Stimulated activated memory B cell treated with anti-CD40 and anti-IgM and Interleukin-4, amounts not matched to agents 10 μg/mL and 1 μg/mL and 100 μg/mL, for 72 hours (primary cell): ENCODE measurements around the gene TRAF4.
"Not testable (repeated sequence)": the region's sequence is repeated elsewhere in the genome, so short reads cannot be mapped to it uniquely, and the experiment has no call there.

Source experiments
- ATAC-seq: fragments of 150-1000 bp; cut with Tn5 transposase; 2 replicates; pipeline ENCODE4 v1.10.0; 2021
- H3K27ac Mint-ChIP-seq: one replicate; pipeline ENCODE4 v1.8.0; 2022; ENCODE audit warnings: mild to moderate bottlenecking, mixed read lengths
- H3K27me3 Mint-ChIP-seq: one replicate; pipeline ENCODE4 v1.8.0; 2022; ENCODE audit warnings: mixed read lengths
- H3K36me3 Mint-ChIP-seq: one replicate; pipeline ENCODE4 v1.8.0; 2022; ENCODE audit warnings: mixed read lengths
- H3K4me1 Mint-ChIP-seq: one replicate; pipeline ENCODE4 v1.8.0; 2022; ENCODE audit warnings: mixed read lengths
- H3K4me3 Mint-ChIP-seq: one replicate; pipeline ENCODE4 v1.8.0; 2022; ENCODE audit warnings: mild to moderate bottlenecking, moderate library complexity, mixed read lengths
- H3K9me3 Mint-ChIP-seq: one replicate; pipeline ENCODE4 v1.8.0; 2022; ENCODE audit warnings: mixed read lengths

TRAF4 gene

DNA sequence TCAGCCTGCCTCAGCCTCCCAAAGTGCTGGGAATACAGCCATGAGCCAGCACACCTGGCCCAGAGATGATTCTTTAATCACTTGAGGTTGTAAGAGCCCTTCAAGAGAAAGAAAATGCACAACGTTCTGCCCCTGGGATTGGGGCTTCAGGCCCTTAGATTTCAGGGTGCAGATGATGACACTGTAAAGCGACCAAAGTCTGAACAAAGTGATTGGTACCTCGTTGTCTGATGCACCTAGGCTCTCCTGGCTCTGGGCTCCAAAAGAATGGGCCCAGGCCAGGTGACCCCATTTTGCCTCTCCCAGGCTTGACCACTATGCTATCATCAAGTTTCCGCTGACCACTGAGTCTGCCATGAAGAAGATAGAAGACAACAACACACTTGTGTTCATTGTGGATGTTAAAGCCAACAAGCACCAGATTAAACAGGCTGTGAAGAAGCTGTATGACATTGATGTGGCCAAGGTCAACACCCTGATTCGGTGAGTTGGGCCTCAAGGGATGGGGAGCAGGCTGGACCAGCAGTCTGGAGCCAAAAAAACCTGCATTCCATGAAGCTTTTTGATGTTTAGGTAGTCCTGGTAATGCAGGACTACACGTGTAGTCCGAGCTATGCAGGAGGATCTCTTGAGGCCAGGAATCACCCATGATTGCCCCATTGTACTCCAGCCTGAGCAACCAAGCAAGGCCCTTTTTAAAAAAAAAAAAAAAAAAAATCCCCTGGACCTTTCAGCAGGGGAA is 21.2 kb upstream of the TRAF4 start:
- no peaks in the 10 kb centered on the region for H3K27me3 Mint-ChIP-seq
- H3K4me3 Mint-ChIP-seq, result peak overlapping the region; percentile 98
- no peaks in the 10 kb centered on the region for H3K9me3 Mint-ChIP-seq
- peaks cover 63% of the 10 kb centered on the region for H3K4me1 Mint-ChIP-seq
- H3K27ac Mint-ChIP-seq, result peak overlapping the region; percentile 97
- H3K36me3 Mint-ChIP-seq, result peaks cover 54% of the 10 kb centered on the region
- ATAC-seq, result no peak

DNA sequence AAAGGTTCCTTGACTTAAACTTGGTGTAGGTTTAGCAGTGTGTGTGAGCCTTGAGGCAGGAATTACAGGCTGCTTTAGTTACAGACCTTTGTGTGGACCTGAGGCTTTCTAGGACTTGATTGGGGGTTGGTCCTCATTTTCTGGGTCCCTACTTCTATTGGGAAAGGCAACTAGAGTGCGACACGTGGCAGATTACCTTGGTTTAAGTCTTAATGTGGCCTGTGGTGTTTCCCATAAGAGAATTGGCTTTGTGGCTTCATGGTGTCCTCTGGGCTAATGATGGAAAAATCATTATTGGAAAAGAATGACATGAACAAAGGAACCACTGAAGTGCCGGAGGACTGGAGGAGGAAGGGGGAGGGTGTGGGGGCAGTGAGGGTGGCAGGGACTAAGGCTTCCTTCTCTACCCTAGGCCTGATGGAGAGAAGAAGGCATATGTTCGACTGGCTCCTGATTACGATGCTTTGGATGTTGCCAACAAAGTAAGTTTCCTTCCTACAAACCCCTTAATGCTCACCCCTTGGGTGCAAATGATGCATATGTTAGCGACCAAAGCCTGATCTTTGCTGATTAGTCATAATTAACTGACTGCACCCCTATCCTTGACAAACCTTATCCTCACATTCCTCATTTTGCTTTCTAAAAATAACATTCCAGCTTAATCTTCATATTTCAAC is 20.5 kb upstream of the TRAF4 start:
- Mint-ChIP-seq H3K4me3 (peak overlapping the region; percentile 93), H3K36me3 (peaks cover 54% of the 10 kb centered on the region), H3K9me3 (no peaks in the 10 kb centered on the region), H3K27me3 (no peaks in the 10 kb centered on the region), H3K4me1 (peaks cover 62% of the 10 kb centered on the region), H3K27ac (peak overlapping the region; percentile 89)
- no peak for ATAC-seq

DNA sequence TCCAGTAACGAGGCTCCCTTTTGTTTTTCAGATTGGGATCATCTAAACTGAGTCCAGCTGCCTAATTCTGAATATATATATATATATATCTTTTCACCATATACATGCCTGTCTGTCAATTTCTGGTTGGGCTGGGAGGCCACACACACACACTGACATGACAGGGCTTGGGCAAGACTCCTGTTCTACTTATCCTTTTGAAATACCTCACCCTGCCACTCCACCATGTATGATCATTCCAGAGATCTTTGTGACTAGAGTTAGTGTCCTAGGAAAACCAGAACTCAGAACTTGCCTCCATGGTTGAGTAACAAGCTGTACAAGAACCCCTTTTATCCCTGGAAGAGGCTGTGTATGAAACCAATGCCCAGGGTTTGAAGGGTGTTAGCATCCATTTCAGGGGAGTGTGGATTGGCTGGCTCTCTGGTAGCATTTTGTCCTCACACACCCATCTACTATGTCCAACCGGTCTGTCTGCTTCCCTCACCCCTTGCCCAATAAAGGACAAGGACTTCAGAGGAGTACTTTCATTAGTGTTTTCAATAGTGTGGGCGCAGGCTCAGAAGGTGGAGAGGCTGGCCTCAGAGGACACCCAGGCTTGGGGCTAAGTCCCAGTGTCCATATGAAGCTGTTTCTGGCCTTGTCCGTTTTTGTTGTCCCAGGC is 19.8 kb upstream of the TRAF4 start:
- Mint-ChIP-seq H3K36me3 (peaks cover 54% of the 10 kb centered on the region), H3K27ac (peak overlapping the region; percentile 89), H3K4me1 (peaks cover 59% of the 10 kb centered on the region), H3K4me3 (peak overlapping the region; percentile 93)
- ATAC-seq, H3K9me3 Mint-ChIP-seq, H3K27me3 Mint-ChIP-seq: not testable (repeated sequence)

DNA sequence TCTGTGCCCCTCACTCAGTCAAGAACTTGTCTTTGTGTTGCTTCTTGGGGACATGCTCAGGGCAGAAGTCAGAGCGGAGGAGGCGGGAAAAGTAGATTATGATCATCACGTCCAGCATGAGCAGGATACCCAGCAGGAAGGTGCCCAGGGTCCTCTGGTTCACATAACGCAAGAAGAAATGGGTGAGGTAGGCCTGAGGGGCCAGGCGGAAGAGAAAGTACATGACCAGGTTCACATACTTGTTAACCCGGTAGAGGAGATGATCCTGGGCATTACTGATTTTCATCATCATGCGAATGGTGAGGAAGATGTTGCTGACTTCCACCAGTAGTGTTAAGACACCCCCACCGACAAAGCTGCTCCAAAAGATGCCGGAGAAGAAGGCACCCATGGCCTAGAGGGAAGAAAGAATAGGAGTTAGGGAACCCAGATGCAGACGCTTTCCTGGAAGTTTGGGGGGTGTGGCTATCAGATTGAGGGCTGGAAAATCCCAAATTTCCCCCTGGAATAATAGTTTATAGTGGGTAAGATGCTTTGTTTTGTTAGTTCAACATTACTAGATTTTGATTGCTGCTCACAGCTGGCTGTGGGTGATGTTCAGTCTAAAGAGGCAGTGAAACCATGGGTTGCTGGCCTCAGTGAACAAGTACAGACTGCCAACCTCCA is 19.2 kb upstream of the TRAF4 start:
- Mint-ChIP-seq H3K27me3 (no peaks in the 10 kb centered on the region), H3K9me3 (no peaks in the 10 kb centered on the region), H3K4me1 (peaks cover 60% of the 10 kb centered on the region), H3K36me3 (peaks cover 54% of the 10 kb centered on the region), H3K4me3 (peak overlapping the region; percentile 93), H3K27ac (peak overlapping the region; percentile 89)
- ATAC-seq, result no peak

GRCh38 chr17:28725166-28725659 is 18.6 kb upstream of the TRAF4 start:
- peak overlapping the region; percentile 89 for H3K27ac Mint-ChIP-seq
- peaks cover 59% of the 10 kb centered on the region for H3K4me1 Mint-ChIP-seq
- H3K27me3 Mint-ChIP-seq, result no peaks in the 10 kb centered on the region
- peaks cover 49% of the 10 kb centered on the region for H3K36me3 Mint-ChIP-seq
- H3K9me3 Mint-ChIP-seq, result no peaks in the 10 kb centered on the region
- H3K4me3 Mint-ChIP-seq, result peak overlapping the region; percentile 93
- ATAC-seq, result no peak

GRCh38 chr17:28725660-28726225 is 18.1 kb upstream of the TRAF4 start:
- peak; percentile 0 for ATAC-seq
- peaks cover 44% of the 10 kb centered on the region for H3K36me3 Mint-ChIP-seq
- H3K27ac Mint-ChIP-seq, result peak overlapping the region; percentile 89
- peaks cover 55% of the 10 kb centered on the region for H3K4me1 Mint-ChIP-seq
- no peaks in the 10 kb centered on the region for H3K27me3 Mint-ChIP-seq
- peak overlapping the region; percentile 93 for H3K4me3 Mint-ChIP-seq
- no peaks in the 10 kb centered on the region for H3K9me3 Mint-ChIP-seq

DNA sequence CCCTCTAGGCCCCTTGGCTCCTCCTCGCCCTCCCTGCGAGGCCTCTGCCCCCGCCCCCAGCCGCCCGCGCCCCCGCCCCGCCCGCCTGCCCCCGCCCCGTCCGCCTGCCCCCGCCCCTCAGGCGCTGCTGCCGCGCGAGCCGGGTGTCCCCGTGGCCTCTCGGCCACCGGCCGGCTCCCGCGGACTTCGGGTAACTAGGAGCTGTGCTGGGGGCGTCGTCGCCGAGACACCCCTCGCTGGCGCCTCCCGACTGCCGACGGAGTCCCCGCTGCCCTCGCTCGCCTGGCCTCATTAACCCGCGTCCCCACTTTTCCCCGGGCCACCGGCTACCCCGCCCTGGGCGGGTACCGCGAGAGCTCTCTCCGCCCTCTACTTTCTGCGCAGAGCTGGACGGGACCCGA is 17.6 kb upstream of the TRAF4 start, which contains the start of gene TLCD1:
TLCD1 (minus strand) TSS at position 8 of the 401 bp plus-strand sequence. CDS start 136 bp downstream, outside the sequence.
- peaks cover 54% of the 10 kb centered on the region for H3K4me1 Mint-ChIP-seq
- H3K4me3 Mint-ChIP-seq, result peak within 1 kb of the TSS; percentile 93
- H3K9me3 Mint-ChIP-seq, result no peaks in the 10 kb centered on the region
- no peaks in the 10 kb centered on the region for H3K27me3 Mint-ChIP-seq
- H3K36me3 Mint-ChIP-seq, result peaks cover 40% of the 10 kb centered on the region
- peak; percentile 59 for ATAC-seq
- H3K27ac Mint-ChIP-seq, result peak within 1 kb of the TSS; percentile 89

- peaks cover 33% of the 10 kb centered on the region for H3K36me3 Mint-ChIP-seq
- peak overlapping the region; percentile 89 for H3K27ac Mint-ChIP-seq
- no peaks in the 10 kb centered on the region for H3K27me3 Mint-ChIP-seq
- no peaks in the 10 kb centered on the region for H3K9me3 Mint-ChIP-seq
- peaks cover 54% of the 10 kb centered on the region for H3K4me1 Mint-ChIP-seq
- ATAC-seq, result peak; percentile 59
- peak overlapping the region; percentile 89 for H3K4me3 Mint-ChIP-seq
These were observed 17.0 kb upstream of the TRAF4 start for GRCh38 chr17:28726627-28727491.

DNA sequence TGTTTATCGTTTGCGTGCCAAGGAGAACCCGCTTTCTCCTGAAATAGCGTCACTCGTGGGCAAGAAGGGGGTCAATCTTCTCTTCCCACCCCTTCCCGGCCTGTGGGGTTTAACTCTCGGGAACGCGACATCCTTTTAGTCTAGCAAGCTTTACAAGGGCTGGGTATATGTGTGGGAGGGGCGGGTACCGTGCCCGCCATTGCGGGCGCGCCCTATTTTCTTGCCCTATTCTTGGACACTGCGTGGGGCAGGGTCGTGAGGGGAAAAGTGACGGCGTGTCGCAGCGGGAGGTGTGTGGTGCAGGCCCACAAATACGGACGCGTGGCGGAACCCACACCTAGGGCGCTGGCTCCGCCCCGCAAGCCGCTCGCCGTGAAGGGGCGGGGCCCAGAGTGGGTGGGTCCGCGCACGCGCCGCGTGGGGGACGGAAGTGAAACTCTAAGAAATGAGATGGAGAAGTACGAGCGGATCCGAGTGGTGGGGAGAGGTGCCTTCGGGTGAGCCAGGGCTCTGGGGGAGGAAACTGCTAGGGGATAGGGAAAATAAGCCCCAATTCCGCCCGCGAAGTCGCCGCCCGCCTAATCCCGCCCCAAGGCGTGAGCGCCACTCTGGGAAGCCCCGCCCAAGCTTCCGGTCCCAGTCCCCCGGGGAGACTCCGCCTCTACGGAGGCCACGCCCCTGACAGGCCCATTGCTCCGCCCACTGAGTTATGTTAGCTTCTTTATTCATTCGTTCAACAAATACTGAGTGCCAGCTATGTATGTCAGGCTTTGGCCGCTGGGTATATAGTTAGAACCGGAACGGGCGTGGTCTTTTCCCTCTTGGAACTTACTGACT is 15.2 kb upstream of the TRAF4 start, which contains the start of gene NEK8:
NEK8 (plus strand) TSS at position 425 of the 837 bp plus-strand sequence; CDS start at position 451, 26 bp downstream.
- peaks cover 21% of the 10 kb centered on the region for H3K36me3 Mint-ChIP-seq
- peak within 1 kb of the TSS; percentile 89 for H3K27ac Mint-ChIP-seq
- H3K4me3 Mint-ChIP-seq, result peak within 1 kb of the TSS; percentile 89
- ATAC-seq, result peak; percentile 73
- peaks cover 2% of the 10 kb centered on the region for H3K9me3 Mint-ChIP-seq
- H3K4me1 Mint-ChIP-seq, result peaks cover 51% of the 10 kb centered on the region
- H3K27me3 Mint-ChIP-seq, result no peaks in the 10 kb centered on the region

GRCh38 chr17:28729950-28730330 is 13.9 kb upstream of the TRAF4 start:
- Mint-ChIP-seq H3K4me3 (no peak overlapping the region), H3K27ac (peak overlapping the region; percentile 89), H3K36me3 (peaks cover 21% of the 10 kb centered on the region), H3K4me1 (peaks cover 51% of the 10 kb centered on the region), H3K9me3 (peaks cover 2% of the 10 kb centered on the region), H3K27me3 (no peaks in the 10 kb centered on the region)
- no peak for ATAC-seq

DNA sequence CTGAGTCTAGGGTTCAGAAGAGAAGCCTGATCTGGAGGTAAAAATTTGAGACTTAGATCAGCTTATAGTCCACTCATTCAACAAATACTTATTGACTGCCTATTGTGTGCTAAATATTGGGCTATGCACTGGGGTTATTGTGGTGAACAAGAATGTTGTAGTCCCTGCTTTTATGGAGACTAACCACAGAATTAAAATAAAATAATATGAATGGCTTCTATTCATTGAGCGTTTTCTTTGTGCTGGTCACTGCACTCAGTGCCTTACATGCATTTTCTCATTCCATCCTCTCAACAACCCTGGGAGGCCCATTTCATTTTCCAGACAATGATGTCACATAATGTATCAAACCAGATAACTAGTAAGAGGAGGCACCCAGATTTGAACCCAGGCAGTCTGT is 10.5 kb upstream of the TRAF4 start:
- H3K36me3 Mint-ChIP-seq, result peaks cover 30% of the 10 kb centered on the region
- H3K4me1 Mint-ChIP-seq, result peaks cover 56% of the 10 kb centered on the region
- peaks cover 2% of the 10 kb centered on the region for H3K9me3 Mint-ChIP-seq
- no peak overlapping the region for H3K4me3 Mint-ChIP-seq
- H3K27me3 Mint-ChIP-seq, result no peaks in the 10 kb centered on the region
- H3K27ac Mint-ChIP-seq, result peak overlapping the region; percentile 79
- no peak for ATAC-seq

- ATAC-seq, result no peak
- Mint-ChIP-seq H3K27ac (peak overlapping the region; percentile 79), H3K4me1 (peaks cover 61% of the 10 kb centered on the region), H3K4me3 (no peak overlapping the region), H3K27me3 (no peaks in the 10 kb centered on the region), H3K9me3 (peaks cover 2% of the 10 kb centered on the region), H3K36me3 (peaks cover 30% of the 10 kb centered on the region)
These were observed 9.0 kb upstream of the TRAF4 start for GRCh38 chr17:28734712-28735241.

DNA sequence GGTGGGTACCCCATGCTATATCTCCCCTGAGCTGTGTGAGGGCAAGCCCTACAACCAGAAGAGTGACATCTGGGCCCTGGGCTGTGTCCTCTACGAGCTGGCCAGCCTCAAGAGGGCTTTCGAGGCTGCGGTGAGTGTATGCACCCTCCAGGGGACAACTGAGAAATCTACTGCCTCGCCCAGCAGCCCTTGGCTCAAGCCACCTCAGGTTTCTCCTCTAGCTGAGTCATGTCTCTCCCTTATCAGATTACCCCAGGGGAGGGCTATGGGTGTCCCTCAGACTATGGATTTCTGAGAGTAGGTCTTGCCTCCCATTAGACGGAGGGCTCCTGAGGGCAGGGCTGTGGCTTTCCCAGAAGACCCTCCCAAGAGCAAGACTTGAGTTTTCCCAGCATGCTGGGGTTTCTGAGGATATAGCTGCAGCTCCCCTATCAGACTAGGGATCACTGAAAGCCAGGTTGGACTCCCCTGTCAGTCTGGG is 8.5 kb upstream of the TRAF4 start:
- peak overlapping the region; percentile 79 for H3K27ac Mint-ChIP-seq
- H3K27me3 Mint-ChIP-seq, result no peaks in the 10 kb centered on the region

More for the DNA sequence above, 8.5 kb upstream of the TRAF4 start:
- peaks cover 2% of the 10 kb centered on the region for H3K9me3 Mint-ChIP-seq
- no peak overlapping the region for H3K4me3 Mint-ChIP-seq
- peaks cover 31% of the 10 kb centered on the region for H3K36me3 Mint-ChIP-seq
- ATAC-seq, result no peak
- peaks cover 63% of the 10 kb centered on the region for H3K4me1 Mint-ChIP-seq
